Raji (cell line): ENCODE results near the gene MBLAC1.

ENCODE experiments used
- POLR2A ChIP-seq: IDR thresholded peaks from 2 replicates; pipeline ENCODE4 v1.6.1; 2011; ENCODE audit warnings: low read depth, low read length, control low read depth; ENCODE audit not compliant: insufficient read depth

Gene MBLAC1

DNA sequence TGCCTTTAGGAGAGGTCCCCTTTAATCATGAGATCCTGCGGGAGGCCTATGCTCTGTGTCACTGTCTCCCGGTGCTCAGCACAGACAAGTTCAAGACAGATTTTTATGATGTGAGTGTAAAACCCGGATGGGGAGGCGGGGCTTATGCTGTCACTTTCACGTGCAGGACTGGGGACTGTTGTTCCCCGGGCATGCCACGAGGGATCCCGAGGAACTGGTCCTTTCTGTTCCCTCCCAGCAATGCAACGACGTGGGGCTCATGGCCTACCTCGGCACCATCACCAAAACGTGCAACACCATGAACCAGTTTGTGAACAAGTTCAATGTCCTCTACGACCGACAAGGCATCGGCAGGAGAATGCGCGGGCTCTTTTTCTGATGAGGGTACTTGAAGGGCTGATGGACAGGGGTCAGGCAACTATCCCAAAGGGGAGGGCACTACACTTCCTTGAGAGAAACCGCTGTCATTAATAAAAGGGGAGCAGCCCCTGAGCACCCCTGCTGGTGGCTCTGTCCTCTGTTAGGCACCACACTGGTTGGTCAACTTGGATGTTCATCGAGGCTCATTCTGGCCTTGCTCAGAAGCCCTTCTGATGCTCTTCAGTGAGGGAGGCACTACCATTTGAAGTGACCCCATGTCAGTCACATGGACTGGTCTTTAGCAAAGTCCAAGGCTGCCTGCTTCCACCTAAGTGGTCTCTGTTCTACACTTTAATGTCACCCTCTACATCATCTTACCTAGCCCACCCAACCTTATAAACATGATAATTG is 35.2 kb upstream of the MBLAC1 start:
- TF ChIP-seq POLR2A, result no peak

DNA sequence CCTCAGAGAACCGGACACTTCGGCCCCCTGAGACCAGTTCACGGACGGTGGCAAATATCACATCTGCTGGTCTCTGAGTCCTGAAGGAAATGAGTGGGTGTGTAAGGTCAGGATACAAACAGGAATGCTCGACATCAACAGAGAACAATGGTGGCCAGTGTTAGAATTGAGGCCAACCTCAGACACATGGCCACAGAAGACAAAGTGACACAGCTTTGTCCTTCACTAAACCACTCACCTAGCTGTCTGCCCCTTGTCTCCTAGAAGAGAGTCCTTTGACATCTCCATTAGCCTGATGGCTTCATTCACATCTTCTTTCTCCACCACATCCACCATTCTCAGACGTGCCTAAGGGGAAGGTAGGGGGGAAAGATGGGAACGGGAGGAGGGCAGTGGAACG is 33.7 kb upstream of the MBLAC1 start:
- TF ChIP-seq POLR2A, result no peak

DNA sequence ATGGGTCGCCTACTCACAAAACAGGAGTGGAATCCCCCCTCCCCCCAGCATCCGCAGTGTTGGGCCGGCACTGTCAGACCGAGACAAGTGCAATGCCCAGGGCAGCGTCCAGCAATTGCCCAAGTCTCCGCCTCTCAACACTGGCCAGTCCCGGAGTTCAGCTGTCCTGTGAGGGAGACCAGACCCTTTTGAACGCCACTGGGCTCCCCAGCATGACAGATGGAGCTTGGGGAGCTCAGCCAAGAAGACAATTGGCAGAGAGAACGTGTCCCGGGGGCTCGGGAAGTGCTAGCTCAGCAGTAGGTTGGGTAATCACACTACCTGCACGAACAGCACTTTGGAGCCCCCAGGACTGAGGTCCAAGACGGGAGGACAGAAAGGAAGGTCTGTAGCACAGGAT is 33.3 kb upstream of the MBLAC1 start:
- no peak for TF ChIP-seq POLR2A

DNA sequence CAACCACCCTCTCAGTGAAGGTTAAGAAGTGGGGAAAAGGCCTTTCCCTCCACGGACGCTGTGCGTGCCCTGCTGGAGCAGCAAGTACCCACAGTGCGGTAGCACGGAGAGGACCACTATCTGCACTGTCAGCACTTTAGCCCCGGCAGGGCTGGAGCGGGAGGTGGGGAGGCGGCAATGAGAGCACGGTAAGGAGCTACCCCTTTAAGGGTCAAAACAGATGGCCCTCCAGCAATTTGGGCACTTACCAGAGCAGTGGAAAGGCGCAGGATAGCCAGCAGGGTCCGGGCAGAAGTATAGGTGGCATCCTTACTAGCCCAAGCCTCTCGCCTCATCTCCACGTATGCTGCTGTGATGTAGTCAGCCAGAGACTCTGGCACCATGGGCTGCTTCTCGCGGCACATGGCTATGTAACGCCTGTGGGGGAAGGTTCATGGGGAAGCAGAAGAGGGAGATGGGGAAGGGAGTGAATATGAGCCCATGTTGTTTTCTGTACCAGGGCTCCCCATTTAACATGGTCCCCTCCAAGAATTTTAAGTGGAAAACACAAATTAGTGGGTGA is 32.8 kb upstream of the MBLAC1 start:
- TF ChIP-seq POLR2A, result no peak

DNA sequence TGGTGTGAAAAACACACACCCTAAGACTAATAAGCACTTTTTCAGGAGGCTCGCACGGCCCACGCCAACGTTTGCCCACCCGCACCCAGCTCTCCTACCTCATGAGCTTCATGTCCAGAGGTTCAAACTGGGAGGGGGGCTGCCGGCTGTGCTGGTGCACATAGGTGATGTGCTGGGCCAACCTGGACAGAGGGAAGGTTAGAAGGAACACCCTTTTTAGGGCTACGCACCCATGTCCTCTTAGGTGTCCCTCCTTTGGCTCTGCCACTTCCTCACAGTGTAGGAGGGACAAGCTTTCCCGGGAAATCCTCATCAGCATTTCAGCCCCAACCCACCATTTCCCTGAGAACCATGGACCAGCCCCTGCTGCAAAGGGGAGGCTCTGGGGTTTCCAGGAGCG is 31.5 kb upstream of the MBLAC1 start:
- no peak for TF ChIP-seq POLR2A

DNA sequence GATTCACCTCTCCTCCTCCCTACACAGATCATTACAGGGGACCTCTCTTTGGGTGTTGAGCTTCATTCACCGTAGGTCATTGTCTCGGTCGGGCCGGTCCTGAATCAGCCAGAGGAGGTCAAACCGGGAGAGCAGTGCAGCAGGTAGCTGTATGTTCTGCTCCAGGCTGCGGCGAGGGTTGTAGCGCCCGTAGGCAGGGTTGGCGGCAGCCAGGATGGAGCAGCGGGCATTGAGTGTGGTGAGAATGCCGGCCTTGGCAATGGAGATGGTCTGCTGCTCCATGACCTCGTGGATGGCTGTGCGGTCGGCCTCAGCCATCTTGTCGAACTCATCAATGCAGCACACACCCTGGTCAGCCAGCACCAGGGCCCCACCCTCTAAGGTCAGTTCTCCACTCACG is 31.1 kb upstream of the MBLAC1 start:
- no peak for TF ChIP-seq POLR2A

DNA sequence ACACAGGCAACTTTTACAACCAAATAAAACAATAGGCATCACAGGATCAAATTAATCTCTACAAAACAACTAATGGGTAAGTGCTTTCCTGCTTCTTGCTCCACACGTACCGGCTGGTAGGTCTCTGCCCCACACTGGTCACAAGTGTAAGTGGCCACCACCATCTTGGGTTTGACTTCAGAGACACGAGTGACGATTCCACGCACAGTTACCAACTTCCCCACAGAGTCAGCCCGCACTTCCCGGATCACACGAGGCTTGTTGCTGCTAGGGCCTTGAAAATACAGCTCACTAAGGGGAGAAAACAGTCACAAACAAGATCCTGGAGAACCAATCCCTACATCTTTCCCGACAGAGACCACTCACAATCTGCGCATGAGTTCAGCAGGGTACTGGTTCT is 27.9 kb upstream of the MBLAC1 start:
- no peak for TF ChIP-seq POLR2A

DNA sequence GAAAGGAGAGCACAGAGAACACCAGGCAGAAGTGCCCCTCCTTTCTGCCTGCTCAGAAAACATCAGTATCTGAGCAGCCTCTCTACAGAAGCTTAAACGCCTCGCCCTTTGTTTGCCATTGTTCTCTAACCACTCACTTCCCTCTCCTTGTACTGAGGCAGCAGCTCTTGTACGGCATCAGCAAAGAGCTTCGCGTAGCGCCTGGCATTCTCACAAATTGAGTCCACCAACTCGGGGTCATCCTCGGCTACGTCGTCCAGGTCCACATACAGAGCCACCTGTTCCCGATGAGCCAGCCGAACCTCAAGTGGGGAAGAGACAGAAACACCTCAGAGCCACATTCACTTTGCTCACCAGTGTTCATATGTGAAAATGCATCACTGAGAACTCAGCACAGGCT is 27.3 kb upstream of the MBLAC1 start:
- no peak for TF ChIP-seq POLR2A

DNA sequence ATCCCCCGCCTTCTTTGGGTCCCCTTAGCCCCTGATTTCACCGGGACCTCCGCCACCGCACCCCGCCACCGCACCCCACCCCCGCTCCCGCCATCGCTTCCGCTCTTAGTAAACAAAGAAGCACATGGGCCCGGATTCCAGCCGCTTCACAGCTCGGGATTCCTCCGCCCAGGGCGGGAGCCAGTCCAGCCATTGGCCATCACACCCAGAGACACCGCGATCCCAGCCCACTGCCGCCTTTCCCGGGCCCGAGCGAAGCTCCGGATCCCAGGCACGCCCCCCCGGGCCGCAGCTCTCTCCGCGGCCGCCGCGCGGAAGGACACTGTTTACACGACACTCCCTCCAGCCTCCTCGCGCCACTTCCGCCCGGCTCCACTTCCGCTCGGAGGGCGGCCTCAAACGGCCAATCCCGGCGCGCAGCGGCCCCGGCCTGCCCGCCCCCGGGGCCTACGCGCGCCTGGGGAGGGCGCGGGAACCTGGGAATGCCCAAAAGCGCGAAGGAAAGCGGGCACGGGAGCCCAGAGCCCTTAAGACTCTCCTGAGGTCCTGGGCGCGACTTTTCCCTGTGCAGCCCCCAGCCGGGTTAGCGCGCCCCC is 26.2 kb upstream of the MBLAC1 start:
- peak; percentile 40; the same call in 1 of the 2 replicates for TF ChIP-seq POLR2A

DNA sequence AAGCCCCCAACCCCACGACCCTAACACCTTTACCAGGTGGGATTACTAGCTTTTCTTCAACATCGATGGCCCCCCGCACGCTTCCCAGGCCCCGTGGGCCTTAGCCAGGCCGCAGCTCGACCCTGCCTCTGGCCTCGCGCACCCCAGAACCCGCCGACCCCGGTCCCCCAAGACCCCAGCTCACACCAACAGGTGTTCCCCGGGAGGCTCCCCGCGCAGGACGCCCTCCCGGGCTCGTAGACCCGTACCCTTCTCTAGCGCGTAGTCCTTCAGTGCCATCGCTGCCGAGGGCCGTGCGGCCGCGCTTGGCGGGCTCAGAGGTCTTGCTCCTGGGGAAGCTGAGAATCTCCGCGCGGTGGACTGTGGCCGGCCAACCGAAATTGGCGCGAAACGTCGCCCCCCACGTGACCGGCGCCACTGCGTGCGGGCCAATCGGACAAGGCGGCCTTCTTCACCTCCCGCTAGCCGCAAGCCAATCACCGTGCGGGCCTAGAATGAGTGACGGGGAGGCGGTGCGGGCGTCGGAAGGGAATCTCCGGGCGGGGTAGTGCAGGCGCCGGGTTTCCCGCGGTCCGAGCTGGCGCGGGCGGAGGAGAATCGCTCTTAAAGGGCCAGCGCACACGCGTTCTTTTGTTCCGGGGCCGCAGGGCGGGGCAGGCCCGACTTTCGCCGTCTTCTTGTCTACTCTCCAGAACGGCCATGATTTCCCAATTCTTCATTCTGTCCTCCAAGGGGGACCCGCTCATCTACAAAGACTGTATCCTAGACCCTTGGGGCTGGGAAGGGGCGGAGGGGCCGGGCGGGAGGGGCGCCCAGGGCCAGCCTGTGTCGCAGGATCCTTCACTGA is 25.5 kb upstream of the MBLAC1 start, which contains the start of the genes AP4M1 and MCM7:
Gene AP4M1 (plus strand): TSS at position 628 of the 847 bp plus-strand sequence. CDS start 72 bp downstream, at position 700.
Gene MCM7 (minus strand): TSS at position 382 of the 847 bp plus-strand sequence. CDS start 103 bp downstream, at position 279.
- peak; percentile 84 for TF ChIP-seq POLR2A

DNA sequence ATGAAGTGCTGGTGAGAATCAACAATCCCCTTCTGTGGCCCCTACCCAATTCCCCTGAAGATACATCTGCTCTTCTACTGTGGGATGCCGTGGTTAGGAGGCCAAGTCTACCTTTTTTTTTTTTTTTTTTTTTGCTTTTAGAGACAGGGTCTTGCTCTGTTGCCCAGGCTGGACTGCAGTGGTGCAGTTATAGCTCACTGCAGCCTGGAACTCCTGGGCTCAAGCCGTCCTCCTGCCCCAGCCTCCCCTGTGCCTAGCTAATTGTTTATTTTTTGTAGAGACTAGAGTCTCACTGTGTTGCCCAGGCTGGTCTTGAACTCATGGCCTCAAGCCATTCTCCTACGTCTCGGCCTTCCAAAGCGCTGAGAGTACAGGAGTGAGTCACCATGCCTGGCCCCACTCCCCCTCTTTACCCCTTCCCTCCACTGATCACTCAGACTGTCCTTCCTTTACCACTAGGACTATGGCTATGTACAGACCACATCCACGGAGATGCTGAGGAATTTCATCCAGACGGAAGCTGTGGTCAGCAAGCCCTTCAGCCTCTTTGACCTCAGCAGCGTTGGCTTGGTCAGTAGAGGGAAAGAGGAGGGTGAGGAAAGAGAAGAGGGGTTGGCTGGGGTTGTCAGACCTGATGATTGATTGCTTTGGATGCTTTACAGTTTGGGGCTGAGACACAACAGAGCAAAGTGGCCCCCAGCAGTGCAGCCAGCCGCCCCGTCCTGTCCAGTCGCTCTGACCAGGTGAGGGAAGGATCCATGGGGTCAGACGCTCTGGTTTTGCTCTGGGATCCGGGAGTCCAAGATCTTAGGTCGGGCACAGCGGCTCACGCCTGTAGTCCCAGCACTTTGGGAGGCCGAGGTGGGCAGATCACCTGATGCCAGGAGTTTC is 23.6 kb upstream of the MBLAC1 start:
- no peak for TF ChIP-seq POLR2A

DNA sequence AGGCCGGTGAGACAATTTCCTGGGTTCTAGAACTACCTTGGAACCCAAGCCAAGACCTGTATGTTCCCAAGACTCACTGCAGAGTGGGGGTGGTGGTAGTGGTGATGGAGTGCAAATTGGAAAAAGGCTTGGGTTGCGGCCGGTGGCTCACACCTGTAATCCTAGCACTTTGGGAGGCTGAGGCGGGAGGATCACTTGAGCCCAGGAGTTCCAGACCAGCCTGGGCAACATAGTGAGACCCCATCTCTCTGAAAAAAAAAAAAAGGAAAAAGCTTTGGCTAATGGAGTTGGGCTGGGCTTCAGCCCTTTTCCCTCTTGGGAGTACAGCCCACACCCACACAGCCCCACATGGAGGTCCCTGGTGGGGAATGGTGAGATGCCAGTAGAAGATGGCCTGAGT is 21.2 kb upstream of the MBLAC1 start:
- TF ChIP-seq POLR2A, result no peak

DNA sequence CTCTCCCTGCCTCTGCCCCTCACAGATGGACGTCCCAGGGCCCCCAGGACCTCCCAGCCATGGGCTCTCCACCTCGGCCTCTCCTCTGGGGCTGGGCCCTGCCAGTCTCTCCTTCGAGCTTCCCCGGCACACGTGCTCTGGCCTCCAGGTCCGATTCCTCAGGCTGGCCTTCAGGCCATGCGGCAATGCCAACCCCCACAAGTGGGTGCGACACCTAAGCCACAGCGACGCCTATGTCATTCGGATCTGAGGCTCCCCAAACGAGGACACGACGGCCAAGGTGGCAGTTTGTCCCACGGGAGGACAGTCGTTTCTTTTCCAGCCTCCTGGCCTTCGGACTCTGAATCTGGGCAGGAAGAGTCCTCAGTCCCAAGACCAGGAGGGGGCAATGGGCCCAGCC is 20.1 kb upstream of the MBLAC1 start:
- TF ChIP-seq POLR2A, result no peak

DNA sequence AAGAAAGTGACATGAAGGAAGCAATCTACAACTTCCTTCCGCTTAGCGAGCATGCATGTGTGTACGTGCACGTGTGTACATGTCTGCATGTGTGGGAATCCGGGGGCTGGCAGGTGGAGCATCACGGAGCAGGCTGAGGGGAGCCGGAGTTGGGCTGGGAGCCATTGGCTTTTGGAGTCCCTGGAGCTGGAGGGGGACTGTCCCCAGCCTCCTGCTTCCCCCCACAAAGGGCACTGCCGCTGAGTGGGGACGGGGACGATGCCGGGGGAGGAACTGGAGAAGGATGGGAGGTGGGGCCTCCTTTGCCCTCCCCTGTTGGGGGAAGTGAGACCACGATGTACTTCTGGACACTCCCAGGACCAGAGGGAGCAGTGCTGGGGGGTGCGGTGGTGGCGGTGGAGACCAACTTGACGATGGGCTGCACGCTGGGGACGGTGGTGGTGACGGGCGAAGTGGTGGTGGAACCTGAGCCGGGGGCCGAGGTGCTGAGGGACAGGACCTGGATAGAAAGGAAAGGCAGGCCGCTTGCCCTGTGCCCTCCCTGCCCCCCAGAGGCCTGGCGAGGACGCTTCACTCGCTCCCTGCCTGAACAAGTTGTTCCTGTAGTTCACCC is 19.5 kb upstream of the MBLAC1 start:
- TF ChIP-seq POLR2A, result no peak
